ES-I3 (cell line): ENCODE results near the gene METRN.

Source experiments
- H3K36me3 ChIP-seq: 2 replicates; pipeline ENCODE4 v1.6.1; 2013; ENCODE audit warnings: mild to moderate bottlenecking, low read length, control low read depth, moderate library complexity; ENCODE audit not compliant: insufficient read depth
- H3K4me1 ChIP-seq: 2 replicates; pipeline ENCODE4 v1.6.1; 2013; ENCODE audit warnings: mild to moderate bottlenecking, control low read depth, low read length; ENCODE audit not compliant: insufficient read depth
- H3K9ac ChIP-seq: 2 replicates; pipeline ENCODE4 v1.6.1; 2013; ENCODE audit warnings: low read depth, mild to moderate bottlenecking, low read length, moderate library complexity
- H3K9me3 ChIP-seq: 2 replicates; pipeline ENCODE4 v1.6.1; 2013; ENCODE audit warnings: mild to moderate bottlenecking, low read length, moderate library complexity; ENCODE audit not compliant: control insufficient read depth, insufficient read depth

METRN gene

DNA sequence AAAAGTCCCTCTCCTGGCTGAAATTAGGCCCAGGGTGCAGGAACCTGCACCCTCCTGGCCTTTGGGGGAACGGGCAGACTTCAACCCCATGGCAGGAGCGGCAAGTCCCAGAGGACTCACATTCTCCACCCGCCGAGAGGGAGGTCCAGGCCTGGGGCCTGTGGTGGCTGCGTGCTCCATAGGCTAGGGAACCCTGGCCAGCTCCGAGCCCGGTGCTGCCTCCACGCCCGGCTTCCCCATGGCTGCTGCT is 11.2 kb downstream of the METRN start:
- H3K9ac ChIP-seq = peak overlapping the region; percentile 41

GRCh38 chr16:726438-727290 is 11.7 kb downstream of the METRN start, which contains the start of the genes CCDC78 and HAGHL:
Gene CCDC78, minus strand, starts transcription at chr16:726443. Its CDS starts 76 bp downstream, at chr16:726367.
Gene HAGHL, plus strand, starts transcription at chr16:727106. Its CDS starts 404 bp downstream, at chr16:727510.
- H3K9me3 ChIP-seq = no peaks in the 10 kb centered on the region
- no peaks in the 10 kb centered on the region for H3K36me3 ChIP-seq
- H3K9ac ChIP-seq = peak within 1 kb of the TSS; percentile 74
- no peaks in the 10 kb centered on the region; the same call in 1 of the 2 replicates for H3K4me1 ChIP-seq

More for the DNA sequence above, 11.2 kb downstream of the METRN start:
- no peaks in the 10 kb centered on the region; the same call in 1 of the 2 replicates for H3K4me1 ChIP-seq
- H3K9me3 ChIP-seq = no peaks in the 10 kb centered on the region
- H3K36me3 ChIP-seq = no peaks in the 10 kb centered on the region

DNA sequence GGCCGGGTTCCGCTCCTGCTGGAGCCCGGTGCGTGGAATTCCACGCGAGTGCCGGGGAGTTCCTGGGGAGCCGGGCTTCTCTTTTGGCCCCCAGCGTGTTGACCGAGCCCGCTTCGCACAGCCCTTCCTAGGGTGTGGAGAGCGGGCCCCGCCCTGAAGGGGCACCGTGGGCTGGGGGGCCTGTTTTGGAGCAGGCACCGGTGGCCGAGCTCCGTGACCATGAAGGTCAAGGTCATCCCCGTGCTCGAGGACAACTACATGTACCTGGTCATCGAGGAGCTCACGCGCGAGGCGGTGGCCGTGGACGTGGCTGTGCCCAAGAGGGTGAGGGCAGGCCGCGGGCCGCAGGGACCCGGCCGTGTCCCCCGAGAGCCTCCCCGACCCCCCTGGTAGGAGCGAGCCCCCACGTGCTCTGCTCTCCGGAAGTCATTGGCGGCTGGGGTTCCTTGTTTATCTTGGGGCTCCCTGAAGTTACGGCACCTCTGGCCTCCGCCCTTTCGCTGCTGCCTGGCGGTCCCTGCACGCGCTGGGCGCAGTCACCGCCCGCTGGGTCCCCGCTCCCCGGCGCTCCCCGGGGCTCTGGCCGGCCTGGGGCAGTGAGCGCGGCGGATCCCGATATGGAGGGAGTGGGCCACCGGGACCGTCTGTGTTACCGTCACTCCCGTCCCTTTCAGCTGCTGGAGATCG is 12.5 kb downstream of the METRN start:
- Histone ChIP-seq H3K9me3 (no peaks in the 10 kb centered on the region), H3K4me1 (no peaks in the 10 kb centered on the region; the same call in 1 of the 2 replicates), H3K9ac (peak overlapping the region; percentile 74), H3K36me3 (no peaks in the 10 kb centered on the region)

GRCh38 chr16:728131-728889 is 13.4 kb downstream of the METRN start:
- Histone ChIP-seq H3K4me1 (no peaks in the 10 kb centered on the region; the same call in 1 of the 2 replicates), H3K36me3 (no peaks in the 10 kb centered on the region), H3K9me3 (no peaks in the 10 kb centered on the region), H3K9ac (peak overlapping the region; percentile 77)

GRCh38 chr16:728890-729744 is 14.2 kb downstream of the METRN start:
- Histone ChIP-seq H3K9me3 (no peaks in the 10 kb centered on the region), H3K9ac (peak overlapping the region; percentile 77; the same call in 1 of the 2 replicates), H3K36me3 (no peaks in the 10 kb centered on the region), H3K4me1 (no peaks in the 10 kb centered on the region; the same call in 1 of the 2 replicates)

DNA sequence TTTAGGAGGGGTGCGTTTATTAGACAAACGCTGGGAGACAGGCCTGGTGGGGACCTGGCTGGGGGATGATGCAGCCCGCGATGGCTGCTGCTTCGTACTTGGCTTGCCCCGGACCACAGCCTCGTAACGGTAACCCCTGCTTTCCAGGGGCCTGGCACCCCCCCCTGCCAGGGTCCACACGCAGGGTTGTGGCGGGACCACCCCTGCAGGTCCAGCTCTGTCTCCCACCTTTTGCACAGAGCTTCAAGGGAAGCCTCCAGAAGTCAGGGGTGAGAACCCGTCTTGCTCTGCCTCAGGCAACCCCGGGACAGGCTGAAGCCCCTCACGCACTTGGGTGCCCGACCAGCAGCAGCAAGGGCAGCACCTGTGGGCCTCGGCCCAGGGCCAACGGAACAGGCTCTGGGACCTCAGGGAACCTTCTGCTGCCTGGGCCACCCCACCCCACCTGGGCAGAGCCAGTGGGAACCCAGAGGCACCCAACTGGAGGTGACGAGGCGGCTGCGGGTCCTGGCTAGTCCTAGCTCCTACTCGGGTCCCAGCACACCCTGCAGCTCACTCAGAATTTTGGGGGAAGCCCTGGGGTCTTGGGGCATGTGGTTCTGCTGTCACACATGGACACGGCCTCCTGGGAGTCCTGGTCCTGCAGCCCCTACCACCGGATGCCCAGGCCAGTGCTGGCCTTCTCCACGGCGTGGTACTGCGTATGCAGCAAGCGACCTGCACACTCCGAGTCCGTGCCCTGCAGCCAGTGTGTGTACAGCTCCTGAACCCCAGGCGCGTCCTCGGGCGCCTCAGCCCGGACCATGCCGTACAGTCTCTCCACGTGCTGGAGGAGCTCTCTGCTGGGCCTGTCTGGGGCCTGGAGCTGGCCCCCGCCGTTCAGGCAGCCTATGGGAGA is 15.1 kb downstream of the METRN start:
- H3K9me3 ChIP-seq = no peaks in the 10 kb centered on the region
- no peaks in the 10 kb centered on the region; the same call in 1 of the 2 replicates for H3K4me1 ChIP-seq
- no peaks in the 10 kb centered on the region for H3K36me3 ChIP-seq
- H3K9ac ChIP-seq = no peak overlapping the region

DNA sequence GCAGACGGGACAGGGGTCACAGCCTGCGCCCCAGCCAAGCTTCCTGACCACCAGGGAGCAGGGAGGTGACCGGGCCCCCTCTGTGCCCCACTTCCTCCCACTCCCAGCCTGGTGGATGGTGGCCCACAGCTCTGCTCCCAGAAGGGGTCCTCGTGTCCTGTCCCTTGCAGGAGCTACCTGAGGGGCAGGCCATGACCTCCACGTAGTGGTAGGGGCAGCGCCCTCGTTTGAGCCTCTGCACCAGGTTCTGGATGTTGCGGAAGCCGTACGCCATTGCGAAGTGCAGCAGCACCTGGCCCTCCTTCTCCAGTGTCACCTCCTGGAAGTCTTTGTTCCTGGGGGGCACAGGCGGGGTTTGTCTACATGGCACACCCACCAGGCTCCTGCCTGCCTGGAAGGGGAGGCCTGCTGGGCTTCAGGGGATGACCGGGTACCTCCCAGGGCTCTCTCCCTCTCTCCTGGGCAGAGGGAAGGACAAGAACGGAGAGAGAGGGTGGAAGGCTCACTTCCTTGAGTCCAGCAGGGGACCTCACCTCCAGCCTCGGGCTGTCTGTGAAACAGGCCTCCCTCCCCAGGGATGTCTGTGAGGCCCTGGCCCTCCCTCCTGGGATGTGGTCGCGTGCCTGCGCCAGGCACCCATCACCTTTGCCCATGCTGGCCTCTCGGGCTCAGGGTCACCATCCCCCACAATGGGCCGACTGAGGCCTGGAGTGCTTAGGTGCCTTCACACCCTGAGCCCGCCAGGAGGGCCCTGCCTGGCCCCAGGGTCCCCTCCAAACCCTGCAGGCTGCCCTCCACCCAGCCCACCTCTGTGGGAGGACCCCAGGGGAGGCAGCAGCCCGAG is 16.0 kb downstream of the METRN start:
- H3K4me1 ChIP-seq = no peaks in the 10 kb centered on the region; the same call in 1 of the 2 replicates
- H3K9ac ChIP-seq = no peak overlapping the region
- no peaks in the 10 kb centered on the region for H3K9me3 ChIP-seq
- H3K36me3 ChIP-seq = no peaks in the 10 kb centered on the region

GRCh38 chr16:732332-732731 is 17.4 kb downstream of the METRN start:
- no peaks in the 10 kb centered on the region for H3K9me3 ChIP-seq
- H3K36me3 ChIP-seq = peaks cover 5% of the 10 kb centered on the region; the same call in 1 of the 2 replicates
- H3K9ac ChIP-seq = no peak overlapping the region
- 0 out of 2 replicates have a peak, but pooled peaks cover 2% of the 10 kb centered on the region for H3K4me1 ChIP-seq

GRCh38 chr16:732936-733335 is 18.0 kb downstream of the METRN start:
- Histone ChIP-seq H3K36me3 (peaks cover 5% of the 10 kb centered on the region; the same call in 1 of the 2 replicates), H3K9ac (no peak overlapping the region), H3K4me1 (peaks cover 3% of the 10 kb centered on the region; the same call in 1 of the 2 replicates)

DNA sequence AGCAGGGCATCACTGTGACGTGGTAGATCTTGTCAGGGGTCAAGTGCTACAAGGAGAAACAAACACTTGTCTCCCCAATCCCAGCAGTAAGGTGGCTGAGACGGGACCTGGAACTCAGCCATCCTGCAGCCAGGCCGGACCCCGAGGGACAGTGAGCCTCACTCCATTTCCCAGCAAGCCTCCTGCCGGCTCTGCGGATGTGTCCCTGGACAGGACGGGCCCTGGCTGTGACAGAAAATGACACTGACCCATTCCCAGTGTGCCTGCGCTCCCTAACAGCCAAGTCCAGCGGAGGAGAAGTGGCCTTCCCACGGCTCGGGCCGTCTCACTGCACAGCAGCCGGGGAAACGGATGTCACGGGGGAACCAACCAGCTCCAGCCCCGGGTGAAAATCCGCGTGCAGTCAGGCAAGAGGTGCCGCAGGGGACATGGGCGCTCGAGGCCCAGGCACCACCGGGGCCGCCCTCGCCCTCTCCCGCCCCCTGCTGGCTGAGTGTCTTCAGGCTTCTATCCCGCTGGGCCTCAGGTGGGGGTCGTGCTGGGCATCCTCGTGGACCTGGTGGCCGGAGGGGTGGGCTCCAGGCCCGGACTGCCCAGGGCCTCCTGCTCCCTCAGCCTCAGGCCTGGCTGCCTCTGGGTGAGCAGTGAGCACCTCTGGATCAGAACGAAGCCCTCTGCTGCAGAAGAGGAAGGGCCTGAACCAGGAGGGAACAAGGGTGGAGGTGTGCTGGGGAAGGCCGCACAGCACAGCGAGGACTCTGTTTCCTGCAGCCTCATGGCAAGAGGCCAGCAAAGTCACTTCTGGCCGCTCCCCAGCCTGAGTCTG is 18.7 kb downstream of the METRN start:
- Histone ChIP-seq H3K9me3 (no peaks in the 10 kb centered on the region), H3K36me3 (peaks cover 5% of the 10 kb centered on the region; the same call in 1 of the 2 replicates), H3K9ac (no peak overlapping the region), H3K4me1 (peaks cover 3% of the 10 kb centered on the region; the same call in 1 of the 2 replicates)

More at GRCh38 chr16:732936-733335, 18.0 kb downstream of the METRN start:
- no peaks in the 10 kb centered on the region for H3K9me3 ChIP-seq

GRCh38 chr16:734208-734980 is 19.5 kb downstream of the METRN start:
- H3K9me3 ChIP-seq = no peaks in the 10 kb centered on the region
- no peak overlapping the region for H3K9ac ChIP-seq
- peaks cover 3% of the 10 kb centered on the region; the same call in 1 of the 2 replicates for H3K4me1 ChIP-seq
- H3K36me3 ChIP-seq = peaks cover 5% of the 10 kb centered on the region; the same call in 1 of the 2 replicates
